ENCODE results near the gene NPIPB6.

NPIPB6 gene

GRCh38 chr16:28297308-28297707 is 66.0 kb downstream of the NPIPB6 start:
- no peak for DNase-seq

- no peak for DNase-seq
Observed at GRCh38 chr16:28295276-28295675, 68.0 kb downstream of the NPIPB6 start.

DNA sequence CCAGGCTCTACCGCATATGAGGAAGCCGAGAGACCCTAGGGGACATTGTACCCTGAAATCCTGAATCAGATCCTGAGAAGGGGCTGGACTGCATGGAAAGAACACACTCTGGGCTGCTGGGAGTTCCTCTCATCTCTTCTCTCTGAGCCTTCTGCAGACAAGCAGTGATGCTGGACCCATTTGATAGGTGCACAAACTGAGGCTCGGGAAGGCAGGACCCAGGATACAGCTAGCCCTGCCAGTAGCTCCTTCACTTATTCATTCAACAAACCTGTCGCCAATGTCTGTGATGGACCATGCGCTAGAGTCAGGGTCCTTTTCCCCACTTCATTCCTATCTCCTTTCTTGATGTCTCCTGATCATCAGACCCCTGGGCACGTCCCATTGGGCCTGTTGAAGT is 69.1 kb downstream of the NPIPB6 start:
- no peak for DNase-seq

DNA sequence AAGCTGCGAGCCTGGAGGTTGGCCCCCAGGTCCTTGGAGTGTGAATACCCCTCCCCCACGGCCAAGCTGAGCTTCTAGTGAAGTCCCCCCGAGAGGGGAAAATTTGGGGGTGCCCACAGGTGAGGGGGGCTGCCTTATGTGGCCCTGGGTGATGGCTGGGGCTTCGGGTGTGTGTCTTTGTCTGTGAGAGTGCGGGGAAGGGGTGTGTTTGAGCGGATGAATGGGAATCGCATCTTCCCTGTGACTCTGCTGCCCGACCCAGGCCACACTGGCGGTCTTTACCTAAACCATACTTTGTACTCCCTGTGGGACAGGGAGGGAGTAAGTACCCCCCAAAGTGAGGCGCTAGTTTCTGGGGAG is 69.7 kb downstream of the NPIPB6 start:
- DNase-seq: no peak

DNA sequence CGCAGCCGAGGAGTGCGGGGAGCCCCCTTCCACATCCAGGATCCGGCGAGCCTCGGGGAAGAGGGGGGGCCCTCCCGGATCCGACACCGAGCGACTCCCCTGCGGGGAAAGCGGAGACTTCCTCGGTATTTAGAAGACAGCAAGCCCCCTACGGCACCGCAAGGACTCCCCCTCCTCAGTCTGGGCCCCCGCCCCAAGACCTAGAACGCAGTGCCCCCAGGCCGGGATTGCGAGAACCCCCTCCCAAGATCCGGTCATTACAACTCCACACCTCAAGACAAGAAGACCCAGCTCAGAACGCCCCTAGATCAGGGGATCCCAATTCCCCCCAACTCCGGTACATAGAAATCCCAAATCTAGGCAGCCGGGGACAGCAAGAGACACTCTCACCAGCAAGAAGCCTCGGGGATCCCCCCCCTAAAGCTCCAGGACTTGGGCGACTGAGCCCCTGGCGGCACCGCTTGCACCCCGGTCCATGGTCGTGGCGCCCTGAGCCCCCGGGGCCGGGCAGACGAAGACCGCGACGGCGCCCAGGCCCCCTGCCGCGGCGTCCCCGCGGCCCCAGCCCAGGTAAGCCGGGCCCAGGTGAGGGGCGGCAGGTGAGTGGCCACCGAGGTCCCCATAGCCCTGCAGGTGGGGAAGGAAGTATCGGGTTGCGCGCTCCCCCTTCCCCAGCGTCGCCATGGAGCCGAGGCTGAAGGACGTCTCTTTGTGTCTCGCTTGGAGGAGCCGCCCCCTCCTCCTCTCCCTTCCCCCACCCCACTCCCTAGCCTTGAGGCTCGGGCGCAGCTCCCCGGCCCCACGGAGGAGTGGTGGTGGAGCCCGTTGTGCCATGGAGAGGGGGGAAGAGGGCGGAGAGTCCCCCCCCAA is 70.3 kb downstream of the NPIPB6 start:
- DNase-seq: no peak

Data from kidney glomerular epithelial cell (primary cell).